Calu3 (cell line): ENCODE measurements around the gene DNAH17. TPM values are rescaled to one million over a fixed set of nuclear protein-coding genes. Genes with fewer than 3 reads are reported as not detected.

Experiments
- BruUV-seq: library from RNA; stranded (reverse); fragments of 400-500 nt; replicated peaks from 2 replicates; lab custom pipeline; 2021; lab: Mats Ljungman, UMichigan
- CTCF ChIA-PET: fragments of 300-600 bp; sonication (Branson Sonifier 250); formaldehyde crosslinking; loops from one replicate; lab custom pipeline; 2022; ENCODE audit warnings: antibody characterized with exemption; lab: Charles Lee
- DNase-seq: peaks from one replicate; pipeline ENCODE4 v3.0.0; 2022
- H3K27ac Mint-ChIP-seq: one replicate; pipeline ENCODE4 v1.8.0; 2022; ENCODE audit warnings: mixed read lengths; ENCODE audit not compliant: unreplicated experiment
- H3K27me3 Mint-ChIP-seq: one replicate; pipeline ENCODE4 v1.8.0; 2022; ENCODE audit warnings: mixed read lengths; ENCODE audit not compliant: unreplicated experiment
- H3K36me3 Mint-ChIP-seq: one replicate; pipeline ENCODE4 v1.8.0; 2022; ENCODE audit warnings: mild to moderate bottlenecking, moderate library complexity, mixed read lengths; ENCODE audit not compliant: insufficient read depth, unreplicated experiment
- H3K4me1 Mint-ChIP-seq: one replicate; pipeline ENCODE4 v1.8.0; 2022; ENCODE audit warnings: mild to moderate bottlenecking, low read depth, mixed read lengths; ENCODE audit not compliant: unreplicated experiment
- H3K4me3 Mint-ChIP-seq: one replicate; pipeline ENCODE4 v1.8.0; 2022; ENCODE audit warnings: mild to moderate bottlenecking, low read depth, moderate library complexity, mixed read lengths; ENCODE audit not compliant: unreplicated experiment
- H3K9me3 Mint-ChIP-seq: one replicate; pipeline ENCODE4 v1.8.0; 2022; ENCODE audit warnings: low read depth, mixed read lengths; ENCODE audit not compliant: unreplicated experiment
- CTCF ChIP-seq: fragments of 200-600 bp; IDR thresholded peaks from one replicate; pipeline ENCODE4 v1.8.0; 2022; ENCODE audit warnings: antibody characterized with exemption; ENCODE audit not compliant: unreplicated experiment
- intact Hi-C: fragments of 100-400 bp; cut with micrococcal nuclease; formaldehyde crosslinking; loops from one replicate; pipeline ENCODE4 v1.10.0; 2022; ENCODE audit not compliant: unreplicated experiment
- total RNA-seq: library from RNA; stranded (reverse); gene quantifications from 2 replicates; pipeline ENCODE4 v1.2.3, GENCODE V29; 2022

DNAH17 gene
- total RNA-seq, 1 experiment from 2014 or later = 0.19 TPM

GRCh38 chr17:78502611-78503148, 74.5 kb downstream of the DNAH17 start:
- no peaks in the 10 kb centered on the region for H3K36me3 Mint-ChIP-seq
- no peak for TF ChIP-seq CTCF
- H3K27me3 Mint-ChIP-seq = peaks cover 21% of the 10 kb centered on the region
- H3K4me3 Mint-ChIP-seq = no peak overlapping the region
- CTCF ChIA-PET = no interaction called here
- BruUV-seq = no TSS peak
- no peak for DNase-seq
- intact Hi-C loops = no loop called here
- peaks cover 15% of the 10 kb centered on the region for H3K4me1 Mint-ChIP-seq
- H3K27ac Mint-ChIP-seq = no peak overlapping the region
- no peaks in the 10 kb centered on the region for H3K9me3 Mint-ChIP-seq

GRCh38 chr17:78501241-78502036, 75.8 kb downstream of the DNAH17 start:
- BruUV-seq = no TSS peak
- CTCF ChIA-PET = interaction anchor here (0.7 kb wide), 1 partner anchor 10 kb away, joined by 3 read pairs; no protein-coding TSS in a partner anchor
- intact Hi-C loops = no loop called here
- peaks cover 15% of the 10 kb centered on the region for H3K4me1 Mint-ChIP-seq
- H3K36me3 Mint-ChIP-seq = no peaks in the 10 kb centered on the region
- H3K27me3 Mint-ChIP-seq = peaks cover 21% of the 10 kb centered on the region
- H3K27ac Mint-ChIP-seq = no peak overlapping the region
- no peaks in the 10 kb centered on the region for H3K9me3 Mint-ChIP-seq
- no peak overlapping the region for H3K4me3 Mint-ChIP-seq
- no peak for TF ChIP-seq CTCF
- no peak for DNase-seq

- CTCF ChIA-PET = no interaction called here
- H3K4me1 Mint-ChIP-seq = peaks cover 15% of the 10 kb centered on the region
- no peak for TF ChIP-seq CTCF
- no peak overlapping the region for H3K4me3 Mint-ChIP-seq
- no TSS peak for BruUV-seq
- intact Hi-C loops = no loop called here
- peaks cover 21% of the 10 kb centered on the region for H3K27me3 Mint-ChIP-seq
- H3K9me3 Mint-ChIP-seq = no peaks in the 10 kb centered on the region
- no peak overlapping the region for H3K27ac Mint-ChIP-seq
- DNase-seq = no peak
- H3K36me3 Mint-ChIP-seq = no peaks in the 10 kb centered on the region
These were observed 76.4 kb downstream of the DNAH17 start for GRCh38 chr17:78500806-78501205.

GRCh38 chr17:78499715-78500540, 77.3 kb downstream of the DNAH17 start:
- no peak for DNase-seq
- peaks cover 25% of the 10 kb centered on the region for H3K27me3 Mint-ChIP-seq
- TF ChIP-seq CTCF = no peak
- intact Hi-C loops = loop anchor here (5.0 kb wide), 1 partner anchor 72 kb away; no protein-coding TSS in a partner anchor
- H3K27ac Mint-ChIP-seq = no peak overlapping the region
- peaks cover 8% of the 10 kb centered on the region for H3K4me1 Mint-ChIP-seq
- CTCF ChIA-PET = no interaction called here
- no peaks in the 10 kb centered on the region for H3K36me3 Mint-ChIP-seq
- no peaks in the 10 kb centered on the region for H3K9me3 Mint-ChIP-seq
- no TSS peak for BruUV-seq
- no peak overlapping the region for H3K4me3 Mint-ChIP-seq
